CD4-positive, alpha-beta T cell treated with Interferon gamma for 1 hour (primary cell): ENCODE results near the gene EYS.
"Not testable (repeated sequence)": the region's sequence is repeated elsewhere in the genome, so short reads cannot be mapped to it uniquely, and the experiment has no call there.

Experiments
- DNase-seq: peaks from one replicate; pipeline ENCODE4 v3.0.0-alpha.2; 2020

The EYS gene

GRCh38 chr6:63744810-63745209, 1962.2 kb downstream of the EYS start:
- DNase-seq = no peak

- DNase-seq = no peak
These were observed 1963.3 kb downstream of the EYS start for GRCh38 chr6:63743691-63744090.

- no peak for DNase-seq
These were observed 1965.0 kb downstream of the EYS start for GRCh38 chr6:63742060-63742459.

- no peak for DNase-seq
These were observed 1966.3 kb downstream of the EYS start for GRCh38 chr6:63740709-63741108.

- no peak for DNase-seq
These were observed 1967.8 kb downstream of the EYS start for GRCh38 chr6:63739094-63739687.

GRCh38 chr6:63738190-63738589, 1968.8 kb downstream of the EYS start:
- not testable (repeated sequence) for DNase-seq

- no peak for DNase-seq
These were observed 1972.1 kb downstream of the EYS start for GRCh38 chr6:63734923-63735322.

- DNase-seq = no peak
These were observed 1974.7 kb downstream of the EYS start for GRCh38 chr6:63732336-63732735.

GRCh38 chr6:63731930-63732329, 1975.1 kb downstream of the EYS start:
- no peak for DNase-seq

GRCh38 chr6:63730311-63730710, 1976.7 kb downstream of the EYS start:
- no peak for DNase-seq

GRCh38 chr6:63724721-63725120, 1982.3 kb downstream of the EYS start:
- no peak for DNase-seq

GRCh38 chr6:63721181-63721580, 1985.8 kb downstream of the EYS start:
- DNase-seq = no peak

GRCh38 chr6:63716169-63716568, 1990.9 kb downstream of the EYS start:
- no peak for DNase-seq

GRCh38 chr6:63714091-63714490, 1992.9 kb downstream of the EYS start:
- DNase-seq = no peak

GRCh38 chr6:63713332-63713731, 1993.7 kb downstream of the EYS start:
- DNase-seq = no peak

GRCh38 chr6:63709148-63709547, 1997.9 kb downstream of the EYS start:
- no peak for DNase-seq

- DNase-seq = no peak
These were observed 1998.4 kb downstream of the EYS start for GRCh38 chr6:63708631-63709030.

- no peak for DNase-seq
These were observed 2000.4 kb downstream of the EYS start for GRCh38 chr6:63706630-63707029.

GRCh38 chr6:63705707-63706106, 2001.3 kb downstream of the EYS start:
- DNase-seq = no peak

GRCh38 chr6:63690221-63690620, 2016.8 kb downstream of the EYS start:
- DNase-seq = no peak

- DNase-seq = no peak
These were observed 2017.6 kb downstream of the EYS start for GRCh38 chr6:63689421-63689820.

- DNase-seq = no peak
These were observed 2021.3 kb downstream of the EYS start for GRCh38 chr6:63685446-63686379.

- no peak for DNase-seq
These were observed 2023.9 kb downstream of the EYS start for GRCh38 chr6:63683071-63683603.

- no peak for DNase-seq
These were observed 2029.7 kb downstream of the EYS start for GRCh38 chr6:63677282-63677681.
